ENCODE measurements around the gene DPH3.

The DPH3 gene

GRCh38 chr3:16254916-16255315, 9.8 kb downstream of the DPH3 start:
- DNase-seq, result no peak

GRCh38 chr3:16253601-16254000, 11.1 kb downstream of the DPH3 start:
- peak in 3 of 14 donors; percentile 14 to 24 (median 18) for DNase-seq

- DNase-seq, result no peak
Observed at GRCh38 chr3:16252988-16253387, 11.8 kb downstream of the DPH3 start.

- DNase-seq, result no peak
Observed at GRCh38 chr3:16252243-16252978, 12.3 kb downstream of the DPH3 start.

- no peak for DNase-seq
Observed at GRCh38 chr3:16251316-16252085, 13.2 kb downstream of the DPH3 start.

DNA sequence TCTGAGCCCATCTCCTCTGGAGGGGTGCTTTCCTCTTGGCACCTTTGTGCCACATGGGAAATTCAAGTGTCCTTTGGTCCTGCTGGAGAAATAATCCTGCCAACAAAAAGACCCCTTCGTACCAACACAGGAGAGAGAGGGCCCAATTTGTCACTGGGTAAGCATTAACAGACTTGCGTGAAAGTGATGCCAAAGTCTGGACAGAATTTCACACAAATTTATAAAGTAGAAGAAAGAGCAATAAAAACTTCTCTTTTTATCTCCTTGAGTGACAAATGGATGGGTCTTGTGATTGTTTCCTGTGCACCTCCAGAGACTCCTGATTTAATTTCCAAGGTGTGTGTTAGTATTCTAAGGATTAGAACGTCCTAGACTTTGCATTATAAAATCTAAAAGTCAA, 14.9 kb downstream of the DPH3 start:
- DNase-seq, result no peak

GRCh38 chr3:16249336-16249735, 15.4 kb downstream of the DPH3 start:
- DNase-seq, result no peak

GRCh38 chr3:16248556-16248955, 16.2 kb downstream of the DPH3 start:
- no peak for DNase-seq

DNA sequence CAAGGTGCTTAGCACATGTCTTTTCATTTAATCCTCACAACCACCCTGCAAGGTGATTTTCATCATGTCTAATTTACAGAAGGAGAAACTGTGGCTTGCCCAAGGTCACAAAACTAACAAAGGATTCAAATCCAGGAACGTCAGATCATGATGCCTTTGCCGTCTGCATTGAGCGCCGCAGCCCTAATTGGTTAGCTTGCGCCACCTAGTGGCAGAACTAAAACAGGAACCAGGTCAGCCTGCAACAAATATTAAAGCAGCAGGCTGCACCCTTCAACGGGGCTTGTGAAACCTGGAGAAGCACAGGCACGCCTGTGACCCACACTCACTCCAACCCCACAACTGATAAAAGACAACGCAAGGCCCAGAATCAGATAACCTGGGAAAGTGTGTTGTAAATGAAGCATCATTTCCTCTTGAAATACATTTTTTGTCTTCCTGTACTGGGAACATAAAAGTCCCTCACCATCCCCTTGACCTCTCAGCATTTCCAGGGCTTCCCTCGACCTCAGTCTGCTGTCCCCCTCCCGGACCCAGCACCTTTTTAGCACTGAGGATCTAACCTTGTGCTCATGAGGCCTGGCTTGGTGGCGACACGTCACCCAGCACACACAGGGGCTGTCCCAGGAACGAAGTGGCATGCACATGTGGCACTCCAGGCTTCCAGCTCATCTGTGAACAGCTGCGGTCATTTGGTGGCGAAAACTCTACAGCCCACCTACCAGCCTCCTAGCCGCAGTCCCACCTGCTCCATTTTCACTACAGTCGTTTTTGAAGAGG, 17.3 kb downstream of the DPH3 start:
- DNase-seq, result peak in 12 of 14 donors; percentile 20 to 75 (median 58)

GRCh38 chr3:16245609-16246008, 19.1 kb downstream of the DPH3 start:
- DNase-seq, result no peak

DNA sequence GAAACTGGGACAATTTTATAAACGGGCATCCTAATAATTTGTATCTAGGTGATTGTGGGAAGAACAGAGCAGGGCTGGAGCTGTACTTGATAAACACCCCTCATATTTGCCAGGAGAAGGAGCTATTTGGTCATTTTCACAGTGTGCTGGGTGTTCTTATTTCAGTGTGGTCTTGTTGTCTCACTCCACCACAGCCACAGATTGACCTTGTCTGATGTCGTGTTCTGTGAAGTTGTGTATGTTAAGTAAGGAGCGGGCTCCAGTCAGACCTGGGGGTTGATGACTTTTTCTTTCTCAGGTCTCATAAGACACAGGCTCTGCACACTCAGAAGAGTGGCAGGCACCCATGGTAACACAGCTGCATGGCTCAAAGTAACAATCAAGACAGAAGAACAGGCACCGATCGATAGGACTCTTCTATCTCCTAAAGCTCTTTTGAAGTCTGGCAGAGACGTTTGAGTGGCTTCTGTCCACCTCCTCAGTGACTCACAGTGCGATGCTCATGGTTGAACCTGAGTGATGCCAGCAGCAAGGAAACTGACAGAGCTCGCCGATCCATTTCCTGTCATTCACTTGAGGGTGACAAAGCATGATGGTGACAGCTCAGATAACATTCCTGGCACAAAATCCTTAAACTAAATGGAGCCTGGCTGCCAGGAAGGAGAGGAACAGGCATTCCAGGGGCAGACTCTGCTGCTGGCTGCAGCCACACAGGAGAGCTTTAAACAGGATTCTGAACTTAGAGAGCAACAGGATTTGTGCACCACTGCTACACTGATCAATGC, 20.8 kb downstream of the DPH3 start:
- DNase-seq, result no peak

GRCh38 chr3:16242177-16242576, 22.6 kb downstream of the DPH3 start:
- DNase-seq, result no peak

DNA sequence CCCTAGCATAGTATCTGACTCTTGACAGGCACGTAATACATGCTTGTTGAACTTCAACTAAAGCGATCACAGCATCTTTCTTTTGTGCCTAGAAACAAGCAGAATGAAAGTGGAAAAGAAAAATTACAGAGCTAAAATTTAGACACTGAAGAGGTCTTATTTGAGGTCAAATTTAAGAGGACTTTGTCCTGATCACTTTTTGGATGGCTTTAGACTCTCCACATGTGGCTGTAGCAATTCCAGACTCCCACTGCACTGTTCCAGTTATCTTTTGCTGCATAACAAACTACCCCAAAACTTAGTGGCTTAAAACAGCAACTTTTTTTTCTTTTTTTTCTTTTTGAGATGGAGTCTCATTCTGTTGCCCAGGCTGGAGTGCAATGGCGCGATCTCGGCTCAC, 23.5 kb downstream of the DPH3 start:
- DNase-seq, result no peak

DNA sequence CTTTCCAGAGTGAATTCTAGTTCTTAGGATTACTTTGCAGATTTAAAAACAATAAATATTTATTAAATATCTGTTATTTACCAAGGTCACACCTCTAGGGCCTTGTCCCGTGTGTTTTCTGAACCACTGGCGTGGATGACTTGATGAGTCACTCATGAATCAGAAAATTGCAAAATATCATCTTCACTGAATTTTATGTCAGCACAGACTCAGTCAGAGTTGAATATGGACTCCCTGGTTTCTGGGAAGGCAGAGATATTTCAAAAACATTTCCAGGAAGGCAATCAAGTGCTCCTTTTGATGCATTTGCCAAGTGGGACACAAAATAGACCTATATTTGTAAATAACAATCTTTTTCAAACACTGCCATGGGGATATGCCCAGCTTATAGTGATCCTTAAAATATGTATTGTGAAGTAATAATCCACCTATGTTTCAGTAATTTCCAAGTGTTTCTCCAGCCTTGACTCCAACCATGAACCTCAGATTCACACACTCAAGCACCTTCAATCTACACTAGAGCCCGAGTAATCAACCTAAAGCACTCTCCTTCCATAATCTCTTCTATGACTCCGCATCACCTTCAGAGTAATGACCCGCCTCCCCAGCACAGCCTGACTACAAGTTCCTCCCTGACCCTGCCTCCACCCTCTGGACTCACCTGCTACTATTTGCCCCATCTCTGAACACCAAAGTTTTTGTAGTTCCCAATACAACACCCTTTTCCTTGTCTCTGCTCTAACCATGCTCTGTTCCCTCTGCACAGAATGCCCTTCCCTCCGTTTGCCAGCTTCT, 24.3 kb downstream of the DPH3 start:
- DNase-seq, result no peak

DNA sequence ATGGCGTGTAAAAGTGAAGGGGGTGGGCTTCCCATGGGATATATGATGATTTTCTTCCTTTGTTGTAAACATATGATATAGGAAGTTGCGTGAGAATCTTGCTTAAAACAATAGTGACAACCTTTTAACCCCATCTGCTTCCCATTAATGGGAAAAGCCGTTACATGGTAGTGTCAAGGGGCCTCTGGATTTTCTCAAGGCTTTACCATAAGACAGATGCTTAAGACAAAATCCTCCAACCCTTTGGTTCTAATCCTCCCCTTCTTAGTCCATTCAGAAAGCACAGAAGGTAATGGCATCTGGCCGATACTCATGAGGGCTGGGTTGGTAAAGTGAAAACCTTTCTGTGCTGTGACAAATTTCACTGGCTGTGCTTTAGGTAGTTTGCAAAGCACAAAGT, 25.0 kb downstream of the DPH3 start:
- DNase-seq, result no peak

DNA sequence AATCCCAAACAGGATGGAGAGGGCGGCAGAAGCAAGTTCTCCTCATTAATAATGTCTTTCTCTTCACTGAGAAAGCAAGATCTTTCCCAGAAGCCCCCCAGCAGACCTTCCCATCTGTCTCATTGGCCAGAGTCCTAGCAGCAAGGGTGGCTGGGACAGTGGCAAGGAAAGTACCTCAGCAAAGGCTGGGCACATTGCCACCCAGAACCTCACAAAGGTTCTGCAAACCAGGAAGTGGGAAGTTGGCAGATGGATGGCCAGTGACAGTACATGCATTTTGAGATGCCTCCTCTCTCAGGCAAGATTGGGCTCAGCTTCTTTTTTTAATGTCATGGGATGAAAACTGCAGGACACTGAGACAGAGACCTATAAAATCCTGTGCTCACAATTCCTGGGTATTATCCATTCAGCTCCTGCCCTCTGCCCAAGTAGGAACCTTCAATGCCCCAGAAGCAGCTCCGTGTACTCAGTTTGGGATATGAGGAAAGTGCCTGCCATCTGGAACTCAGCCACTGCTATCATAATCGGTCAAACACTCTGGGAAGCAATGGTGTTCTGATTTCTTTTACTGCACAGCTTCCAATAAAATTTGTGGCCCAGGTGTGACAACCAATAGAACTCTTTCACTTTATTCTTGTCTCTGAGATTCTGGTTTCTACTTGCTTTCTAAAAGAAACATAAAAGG, 25.5 kb downstream of the DPH3 start:
- DNase-seq, result peak in 4 of 14 donors; percentile 10 to 90 (median 43)

DNA sequence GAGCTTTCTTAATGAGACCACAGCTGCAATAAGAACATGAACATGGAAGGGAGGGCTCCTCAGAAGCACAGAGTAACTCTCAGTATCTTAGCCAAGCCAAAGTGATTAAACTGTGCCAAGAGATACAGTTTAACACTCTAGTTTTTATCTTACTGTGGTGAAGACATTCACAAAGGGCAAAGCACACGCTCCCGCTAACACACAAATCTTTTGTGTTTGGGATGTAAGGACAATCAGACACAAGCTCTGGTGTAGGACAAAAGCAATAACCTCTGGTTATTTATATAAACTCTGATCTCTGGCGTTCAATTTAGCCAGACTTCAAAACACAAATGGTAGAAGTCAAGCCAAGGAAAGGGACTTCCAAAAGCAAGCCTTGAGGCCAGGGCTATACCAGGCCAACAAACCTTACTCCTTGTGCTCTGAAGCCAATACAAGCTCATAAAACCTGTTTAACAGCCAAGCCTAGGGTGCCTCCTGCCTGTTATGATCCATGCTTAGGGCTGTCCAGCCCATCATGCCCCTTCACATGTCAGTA, 27.8 kb downstream of the DPH3 start:
- DNase-seq, result no peak

GRCh38 chr3:16236030-16236639, 28.6 kb downstream of the DPH3 start:
- DNase-seq, result no peak

GRCh38 chr3:16234281-16234680, 30.5 kb downstream of the DPH3 start:
- no peak for DNase-seq

DNA sequence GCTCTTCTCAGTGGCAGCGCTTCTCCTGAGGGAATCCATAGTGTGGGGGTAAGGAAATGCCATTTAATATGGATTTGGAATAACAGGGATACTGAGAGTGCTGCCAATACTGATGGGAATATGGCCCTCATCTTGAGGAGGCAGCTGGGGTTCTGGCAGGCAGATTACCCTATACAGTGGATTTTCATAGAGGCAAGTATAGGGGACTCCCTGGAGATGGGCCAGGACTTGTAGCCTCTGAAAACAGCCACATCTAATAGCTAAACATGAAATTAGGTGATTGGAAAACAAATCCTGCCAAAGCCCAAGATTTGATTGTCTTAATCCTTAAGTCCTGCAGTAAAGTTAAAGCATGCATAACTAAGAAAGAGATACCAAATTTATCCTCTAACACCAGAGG, 30.9 kb downstream of the DPH3 start:
- DNase-seq, result no peak
